GM18873 (cell line): ENCODE results near the gene PRDM16.

Source experiments
- ATAC-seq: cut with Tn5 transposase; IDR thresholded peaks from one replicate; pipeline ENCODE4 v1.9.1; 2021; ENCODE audit warnings: mild to moderate bottlenecking, moderate library complexity, moderate number of reproducible peaks; ENCODE audit not compliant: unreplicated experiment, low FRiP score

PRDM16 gene

GRCh38 chr1:3172431-3173380 lies 103.7 kb downstream of the PRDM16 start:
- ATAC-seq: no peak

DNA sequence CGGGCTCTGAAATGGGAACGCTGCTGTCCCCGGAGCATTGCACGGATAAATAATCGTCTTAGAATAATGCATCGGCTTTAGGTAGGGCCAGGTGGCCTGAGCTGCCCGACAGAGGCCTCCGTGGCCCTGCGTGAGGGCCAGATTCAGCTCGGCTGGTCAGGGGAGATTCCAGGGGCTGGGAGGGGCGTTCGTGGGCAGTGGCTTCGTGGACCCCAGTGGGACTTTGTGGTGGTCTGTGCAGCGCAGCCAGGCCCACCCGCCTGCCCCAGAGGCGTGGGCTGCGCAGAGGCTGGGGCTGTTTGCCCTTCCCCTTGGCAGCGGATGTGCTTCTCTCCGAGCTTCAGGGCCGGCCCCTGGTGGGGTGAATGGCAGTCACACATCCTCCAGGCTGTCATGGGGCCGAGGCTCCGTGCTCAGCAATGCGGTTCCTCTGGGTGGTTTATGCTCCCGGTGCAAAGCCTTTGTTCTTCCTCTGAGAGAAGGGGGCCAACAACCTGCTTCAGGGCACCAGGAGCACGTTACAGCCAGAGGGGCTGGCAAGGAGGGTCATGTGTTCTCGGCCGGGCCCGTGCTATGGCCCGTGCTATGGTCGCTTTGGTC lies 104.5 kb downstream of the PRDM16 start:
- ATAC-seq: no peak

- no peak for ATAC-seq
These were observed 105.7 kb downstream of the PRDM16 start for GRCh38 chr1:3174487-3175247.

DNA sequence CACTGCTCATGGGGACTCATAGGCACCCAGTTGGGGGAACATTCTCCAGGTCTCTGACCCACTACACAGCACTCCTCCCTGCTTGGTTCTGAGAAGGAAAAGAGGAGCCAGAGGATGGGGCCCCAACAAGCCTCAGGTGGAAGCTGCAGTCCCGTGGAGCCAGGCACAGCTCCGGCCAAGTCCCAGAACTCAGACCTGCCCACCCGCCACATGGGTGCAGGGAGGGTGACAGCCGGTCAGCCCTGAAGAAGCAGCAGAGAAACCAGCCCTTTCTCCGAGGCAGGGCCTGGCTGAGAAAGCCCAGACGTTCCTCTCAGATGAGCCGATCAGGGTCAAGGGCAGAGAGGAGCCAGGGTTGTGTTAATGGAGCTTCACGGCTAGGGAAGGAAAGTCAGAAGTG lies 106.5 kb downstream of the PRDM16 start:
- no peak for ATAC-seq

DNA sequence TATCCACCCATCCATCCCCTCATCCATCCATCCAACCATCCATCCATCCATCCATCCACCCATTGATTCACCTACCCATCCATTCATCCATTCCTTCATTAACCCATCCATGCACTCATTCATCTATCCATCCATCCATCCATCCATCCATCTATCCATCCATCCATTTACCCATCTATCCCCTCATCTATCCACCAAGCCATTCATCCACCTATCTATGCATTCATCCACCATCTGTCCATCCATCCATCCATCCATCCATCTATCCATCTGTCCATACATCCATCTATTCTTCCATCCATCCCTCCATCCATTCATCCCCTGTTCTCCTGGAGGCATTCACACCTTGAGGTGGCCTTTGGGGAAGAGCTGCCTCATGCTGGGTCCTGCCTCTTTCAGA lies 107.0 kb downstream of the PRDM16 start:
- ATAC-seq: no peak

DNA sequence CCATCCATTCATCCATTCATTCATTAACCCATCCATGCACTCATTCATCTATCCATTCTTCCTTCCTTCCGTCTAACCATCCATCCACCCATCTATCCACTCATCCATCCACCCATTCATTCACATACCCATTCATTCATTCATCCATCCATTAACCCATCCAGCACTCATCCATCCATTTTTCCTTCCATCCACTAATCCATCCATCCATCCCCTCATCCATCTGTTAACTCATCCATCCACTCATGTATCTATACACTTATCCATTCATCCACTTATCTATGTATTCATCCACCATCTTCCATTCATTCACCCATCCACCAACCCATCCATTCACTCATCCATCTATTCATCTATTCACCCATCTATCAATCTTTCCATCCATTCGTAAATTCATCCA lies 107.8 kb downstream of the PRDM16 start:
- no peak for ATAC-seq

- ATAC-seq: no peak
These were observed 109.3 kb downstream of the PRDM16 start for GRCh38 chr1:3178279-3178678.

DNA sequence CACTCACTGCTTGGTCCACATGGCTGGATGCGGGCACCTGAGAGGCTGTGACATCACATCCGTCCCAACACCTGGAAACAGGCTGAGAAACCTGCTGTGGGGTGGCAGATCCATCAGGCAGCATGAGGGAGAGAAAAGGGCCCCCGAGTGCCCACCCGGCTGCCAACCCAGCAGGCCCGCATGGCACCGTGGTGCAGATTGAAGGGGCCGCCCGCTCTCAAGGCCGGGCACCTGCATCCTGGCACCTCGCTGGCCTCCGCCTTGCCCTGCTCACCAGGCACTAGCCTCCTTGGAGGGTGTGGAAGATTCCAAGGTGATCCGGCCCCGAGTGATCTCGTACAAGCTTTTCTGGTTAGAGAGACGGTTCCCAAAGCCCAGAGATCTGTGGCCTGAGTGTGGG lies 110.5 kb downstream of the PRDM16 start:
- no peak for ATAC-seq

DNA sequence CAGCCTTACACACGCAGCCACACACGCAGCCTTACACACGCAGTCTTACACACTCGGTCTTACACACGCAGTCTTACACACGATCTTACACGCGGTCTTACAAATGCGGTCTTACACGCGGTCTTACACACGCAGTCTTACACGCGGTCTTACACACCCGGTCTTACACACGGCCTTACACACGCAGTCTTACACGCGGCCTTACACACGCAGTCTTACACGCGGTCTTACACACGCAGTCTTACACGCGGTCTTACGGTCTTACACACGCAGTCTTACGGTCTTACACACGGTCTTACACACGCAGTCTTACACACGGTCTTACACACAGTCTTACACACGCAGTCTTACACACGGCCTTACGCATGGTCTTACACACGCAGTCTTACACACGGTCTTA lies 111.9 kb downstream of the PRDM16 start:
- no peak for ATAC-seq

DNA sequence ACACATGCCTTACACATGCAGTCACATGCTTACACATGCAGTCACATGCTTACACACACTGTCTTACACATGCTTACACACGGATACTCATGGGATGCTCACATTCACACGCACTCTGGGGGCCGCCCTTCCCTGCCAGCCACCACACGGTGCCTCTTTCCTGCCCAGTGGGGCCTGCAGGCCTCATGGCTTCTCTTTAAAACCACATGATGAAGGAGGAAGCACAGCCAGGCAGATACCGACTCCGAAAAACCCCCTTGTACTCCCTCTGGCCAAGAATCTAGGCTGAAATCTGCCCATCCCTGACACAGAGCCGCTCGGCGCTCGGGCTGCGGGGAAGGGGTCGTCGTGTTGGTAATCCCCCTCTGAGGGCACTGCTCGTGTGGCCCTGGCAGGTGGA lies 113.0 kb downstream of the PRDM16 start:
- ATAC-seq: no peak

DNA sequence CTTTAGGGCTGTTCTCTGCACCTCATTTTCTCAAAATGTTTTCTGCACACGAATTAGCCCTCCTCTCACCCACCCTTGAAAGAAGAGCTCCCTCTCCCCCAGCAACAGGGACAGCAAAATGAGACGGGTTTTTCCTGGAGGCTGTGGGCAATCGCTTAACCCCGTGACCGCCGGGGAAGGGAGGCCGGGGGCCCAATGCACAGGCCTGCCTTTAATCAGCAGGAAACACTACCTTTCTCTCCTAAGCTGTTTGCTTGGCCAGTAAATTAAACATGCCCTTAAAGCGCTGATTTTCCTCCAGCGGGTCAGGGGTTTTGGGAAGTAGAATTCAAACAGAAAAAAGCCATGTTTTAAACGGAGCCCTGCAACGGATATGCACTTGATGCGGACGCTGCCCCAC lies 114.4 kb downstream of the PRDM16 start:
- ATAC-seq: no peak

GRCh38 chr1:3183813-3184212 lies 114.8 kb downstream of the PRDM16 start:
- ATAC-seq: no peak

GRCh38 chr1:3184666-3185065 lies 115.7 kb downstream of the PRDM16 start:
- ATAC-seq: no peak

GRCh38 chr1:3185896-3186525 lies 117.0 kb downstream of the PRDM16 start:
- ATAC-seq: no peak

DNA sequence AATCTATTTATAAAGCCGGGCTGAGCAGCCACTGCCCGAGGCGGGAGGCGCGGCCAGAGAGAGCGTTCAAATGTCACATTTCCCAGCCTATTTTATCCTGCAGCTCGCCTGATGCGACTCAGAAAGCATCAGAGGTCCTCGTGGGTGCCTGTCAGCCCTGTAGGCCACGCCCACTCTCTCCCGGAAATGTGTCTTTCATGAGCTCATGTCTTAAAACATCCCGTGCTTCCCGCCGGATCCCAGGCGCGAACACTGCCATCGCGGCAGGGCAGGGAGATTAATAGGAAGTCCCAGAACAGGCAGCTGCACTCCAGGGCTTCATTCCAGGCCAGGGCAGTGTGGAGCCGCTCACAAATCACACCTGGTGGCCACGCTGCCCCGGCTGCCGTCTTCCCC lies 117.5 kb downstream of the PRDM16 start:
- ATAC-seq: no peak

DNA sequence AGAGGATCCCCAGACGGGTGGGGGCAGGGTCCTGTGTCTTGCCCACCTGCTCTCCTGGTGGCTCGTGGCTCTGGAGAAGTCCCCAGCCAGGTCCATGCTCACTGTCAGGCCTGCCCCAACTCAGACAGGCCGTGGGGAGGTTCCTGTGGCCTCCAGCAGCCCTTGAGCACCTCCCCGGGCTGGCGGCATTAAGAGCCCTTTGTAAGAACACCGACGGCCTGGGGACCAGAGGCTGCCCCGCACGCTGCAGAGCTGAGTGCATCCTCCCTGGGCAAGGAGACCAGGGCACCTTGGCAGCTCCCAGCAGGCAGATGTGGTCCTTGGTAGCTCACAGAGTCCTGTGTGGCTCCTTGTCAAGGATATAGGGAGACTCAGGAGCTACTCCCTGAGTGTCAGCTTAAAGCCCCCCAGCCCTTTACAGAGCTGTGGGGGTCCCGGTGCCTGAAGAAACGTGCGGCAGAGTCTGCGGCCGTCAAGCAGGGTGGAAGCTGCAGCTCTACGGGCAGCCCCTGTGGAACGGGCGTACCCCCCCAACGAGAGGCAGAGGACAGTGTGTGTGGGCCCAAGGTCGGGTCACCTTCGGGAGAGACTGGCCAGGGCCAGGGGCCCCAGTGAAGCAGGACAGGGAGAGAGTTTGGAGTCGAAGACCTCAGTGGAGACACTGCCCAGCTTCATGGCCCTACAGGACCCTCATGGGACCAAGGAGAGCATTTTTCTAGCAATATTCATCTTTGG lies 118.6 kb downstream of the PRDM16 start:
- no peak for ATAC-seq

- no peak for ATAC-seq
These were observed 119.4 kb downstream of the PRDM16 start for GRCh38 chr1:3188150-3188971.

- ATAC-seq: no peak
These were observed 121.4 kb downstream of the PRDM16 start for GRCh38 chr1:3190256-3191041.

GRCh38 chr1:3192361-3192760 lies 123.4 kb downstream of the PRDM16 start:
- ATAC-seq: no peak
